ENCODE measurements around the gene CDK5. TPM values are rescaled to one million over a fixed set of nuclear protein-coding genes. Genes with fewer than 3 reads are reported as not detected.

The CDK5 gene
- total RNA-seq, 1 donor from 2014 or later = 4.2 TPM

GRCh38 chr7:151089893-151090730 is 32.4 kb upstream of the CDK5 start:
- TF ChIP-seq, protein P1, sequence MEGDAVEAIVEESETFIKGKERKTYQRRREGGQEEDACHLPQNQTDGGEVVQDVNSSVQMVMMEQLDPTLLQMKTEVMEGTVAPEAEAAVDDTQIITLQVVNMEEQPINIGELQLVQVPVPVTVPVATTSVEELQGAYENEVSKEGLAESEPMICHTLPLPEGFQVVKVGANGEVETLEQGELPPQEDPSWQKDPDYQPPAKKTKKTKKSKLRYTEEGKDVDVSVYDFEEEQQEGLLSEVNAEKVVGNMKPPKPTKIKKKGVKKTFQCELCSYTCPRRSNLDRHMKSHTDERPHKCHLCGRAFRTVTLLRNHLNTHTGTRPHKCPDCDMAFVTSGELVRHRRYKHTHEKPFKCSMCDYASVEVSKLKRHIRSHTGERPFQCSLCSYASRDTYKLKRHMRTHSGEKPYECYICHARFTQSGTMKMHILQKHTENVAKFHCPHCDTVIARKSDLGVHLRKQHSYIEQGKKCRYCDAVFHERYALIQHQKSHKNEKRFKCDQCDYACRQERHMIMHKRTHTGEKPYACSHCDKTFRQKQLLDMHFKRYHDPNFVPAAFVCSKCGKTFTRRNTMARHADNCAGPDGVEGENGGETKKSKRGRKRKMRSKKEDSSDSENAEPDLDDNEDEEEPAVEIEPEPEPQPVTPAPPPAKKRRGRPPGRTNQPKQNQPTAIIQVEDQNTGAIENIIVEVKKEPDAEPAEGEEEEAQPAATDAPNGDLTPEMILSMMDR (IDR thresholded peaks at IDR 0.05) = no peak
- TF ChIP-seq POLR2AphosphoS5 (IDR thresholded peaks at IDR 0.05; ENCODE audit: insufficient read depth in 1 of 2, low read depth in 1 of 2) = no peak
- no peak for TF ChIP-seq POLR2A (IDR thresholded peaks at IDR 0.05)
- peaks cover 73% of the 10 kb centered on the region for H3K4me1 ChIP-seq
- H3K36me3 ChIP-seq = no peaks in the 10 kb centered on the region
- peak overlapping the region; percentile 89 for H3K27ac ChIP-seq
- no peaks in the 10 kb centered on the region for H3K27me3 ChIP-seq
- H3K4me3 ChIP-seq = peak overlapping the region; percentile 80 to 82
- intact Hi-C loops (cut with DNase I) = no loop called here
- DNase-seq (ENCODE audit: extremely low spot score in 2 of 2) = no peak
- no peaks in the 10 kb centered on the region for H3K9me3 ChIP-seq

- Histone ChIP-seq H3K9me3 (no peaks in the 10 kb centered on the region), H3K27me3 (no peaks in the 10 kb centered on the region), H3K4me3 (peak overlapping the region; percentile 80 to 82), H3K36me3 (no peaks in the 10 kb centered on the region), H3K27ac (peak overlapping the region; percentile 89), H3K4me1 (peaks cover 70% of the 10 kb centered on the region)
- TF ChIP-seq POLR2A (IDR thresholded peaks at IDR 0.05) (peak in 1 of 2 donors; percentile 8), POLR2AphosphoS5 (IDR thresholded peaks at IDR 0.05; ENCODE audit: insufficient read depth in 1 of 2, low read depth in 1 of 2) (peak; percentile 19 to 77)
- TF ChIP-seq, protein P1 (IDR thresholded peaks at IDR 0.05) = no peak
- no peak for DNase-seq (ENCODE audit: extremely low spot score in 2 of 2)
- intact Hi-C loops (cut with DNase I) = no loop called here
Observed at GRCh38 chr7:151088856-151089699, 31.4 kb upstream of the CDK5 start.

GRCh38 chr7:151088019-151088855 is 30.5 kb upstream of the CDK5 start:
- intact Hi-C loops (cut with DNase I) = no loop called here
- TF ChIP-seq, protein P1 (IDR thresholded peaks at IDR 0.05) = no peak
- TF ChIP-seq POLR2AphosphoS5 (IDR thresholded peaks at IDR 0.05; ENCODE audit: insufficient read depth in 1 of 2, low read depth in 1 of 2) = no peak
- no peak for TF ChIP-seq POLR2A (IDR thresholded peaks at IDR 0.05)
- Histone ChIP-seq H3K27ac (peak overlapping the region; percentile 89), H3K27me3 (no peaks in the 10 kb centered on the region), H3K9me3 (no peaks in the 10 kb centered on the region), H3K36me3 (no peaks in the 10 kb centered on the region), H3K4me3 (peak overlapping the region; percentile 80 to 82), H3K4me1 (peaks cover 72% of the 10 kb centered on the region)
- no peak for DNase-seq (ENCODE audit: extremely low spot score in 2 of 2)

DNA sequence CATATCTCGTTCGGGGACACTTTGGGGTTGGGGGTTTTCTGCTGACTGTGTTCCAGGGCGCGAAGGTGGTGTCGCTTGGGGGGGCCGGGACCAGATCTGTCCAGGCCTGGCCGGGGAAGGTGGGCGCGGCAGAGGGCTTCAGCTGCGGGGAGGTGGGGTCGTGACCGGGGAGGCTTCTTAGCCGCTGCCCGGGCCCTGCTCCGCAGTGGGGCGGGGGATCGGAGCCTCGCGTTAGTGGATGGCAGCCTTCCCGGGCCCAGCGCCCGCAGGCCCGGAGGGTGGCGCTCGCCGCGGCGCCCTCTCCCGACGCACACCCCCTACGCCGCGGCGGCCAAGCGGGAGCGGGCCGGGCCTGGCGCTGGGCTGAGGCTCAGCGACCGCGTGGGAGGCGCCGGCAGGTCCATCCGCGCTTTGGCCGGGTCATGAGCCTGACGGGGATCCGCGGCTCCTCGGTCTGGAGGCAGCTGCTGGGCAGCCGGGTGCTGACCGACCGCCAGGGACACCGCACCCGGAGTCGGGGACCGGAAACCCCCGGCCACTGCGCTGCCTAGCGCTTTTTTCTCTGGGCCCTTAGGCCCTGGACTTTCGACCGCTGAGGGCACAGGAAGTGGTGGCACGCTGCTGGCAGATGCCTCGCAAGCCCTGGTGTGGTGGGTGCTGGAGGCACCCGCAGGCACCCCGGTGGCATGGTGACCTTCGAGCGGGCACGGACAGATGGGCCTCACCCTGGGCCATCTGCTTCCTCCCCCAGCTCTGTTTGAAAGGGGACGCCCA is 29.7 kb upstream of the CDK5 start:
- H3K4me1 ChIP-seq = peaks cover 69% of the 10 kb centered on the region
- H3K36me3 ChIP-seq = no peaks in the 10 kb centered on the region
- no peaks in the 10 kb centered on the region for H3K27me3 ChIP-seq
- no peak for DNase-seq (ENCODE audit: extremely low spot score in 2 of 2)
- peak overlapping the region; percentile 89 for H3K27ac ChIP-seq
- TF ChIP-seq, protein P1 (IDR thresholded peaks at IDR 0.05) = peak in 1 of 3 experiments; percentile 32
- TF ChIP-seq POLR2A (IDR thresholded peaks at IDR 0.05) (no peak), POLR2AphosphoS5 (IDR thresholded peaks at IDR 0.05; ENCODE audit: insufficient read depth in 1 of 2, low read depth in 1 of 2) (peak in 1 of 2 donors; percentile 30)
- H3K4me3 ChIP-seq = peak overlapping the region; percentile 80 to 82
- intact Hi-C loops (cut with DNase I) = loop anchor here (2.0 kb wide), 1 partner anchor 29 kb away; the partner anchor contains the start of gene SLC4A2
- no peaks in the 10 kb centered on the region for H3K9me3 ChIP-seq

Measured in vagina (tissue), 2 donors.